Activated effector memory CD4-positive, alpha-beta T cell treated with Interleukin-2 at 50 U/mL for 16 hours (primary cell): Measurements from ENCODE around the gene TMEM178B.
"Not testable (repeated sequence)": the region's sequence is repeated elsewhere in the genome, so short reads cannot be mapped to it uniquely, and the experiment has no call there.

Experiments used
- DNase-seq: peaks from one replicate; pipeline ENCODE4 v3.0.0-alpha.2; 2020

Gene TMEM178B

GRCh38 chr7:141185369-141185967 is 111.6 kb downstream of the TMEM178B start:
- no peak for DNase-seq

DNA sequence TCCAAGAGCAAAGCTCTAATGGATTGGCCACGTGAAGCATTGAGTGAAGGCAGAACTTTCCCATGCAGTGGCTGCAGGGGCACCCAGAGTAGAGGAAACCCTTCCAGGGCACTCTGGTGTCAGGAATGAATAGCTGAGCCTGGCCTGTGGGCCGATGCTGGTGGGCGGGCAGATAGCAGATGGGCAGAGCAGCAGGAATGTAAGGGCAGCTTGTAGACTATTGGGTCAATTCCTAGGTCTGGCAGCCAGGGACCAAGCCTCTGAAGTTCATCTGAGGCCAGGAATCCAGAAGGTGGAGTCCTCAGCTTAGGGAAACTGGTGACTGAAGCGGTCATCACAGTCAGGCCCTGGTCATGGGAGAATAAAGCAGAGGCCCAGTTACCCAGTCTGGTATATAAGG is 115.4 kb downstream of the TMEM178B start:
- DNase-seq: no peak

DNA sequence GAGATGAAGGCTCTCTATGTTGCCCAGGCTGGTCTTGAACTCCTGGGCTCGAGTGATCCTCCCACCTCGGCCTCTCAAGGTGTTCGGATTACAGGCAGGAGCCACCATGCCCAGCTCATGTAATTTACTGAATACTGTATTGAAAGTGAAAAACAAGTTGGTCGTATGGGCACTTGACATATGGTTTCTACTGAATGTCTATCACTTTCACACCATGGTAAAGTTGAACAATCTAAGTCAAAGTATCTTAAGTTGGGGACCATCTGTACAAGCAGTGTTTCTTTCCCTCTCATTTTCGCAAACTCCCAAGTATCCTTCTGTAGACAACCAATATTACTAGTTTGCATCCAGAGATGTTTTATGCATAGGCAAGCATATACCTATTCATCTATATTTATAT is 116.6 kb downstream of the TMEM178B start:
- DNase-seq: no peak

GRCh38 chr7:141191277-141191676 is 117.4 kb downstream of the TMEM178B start:
- DNase-seq: no peak

DNA sequence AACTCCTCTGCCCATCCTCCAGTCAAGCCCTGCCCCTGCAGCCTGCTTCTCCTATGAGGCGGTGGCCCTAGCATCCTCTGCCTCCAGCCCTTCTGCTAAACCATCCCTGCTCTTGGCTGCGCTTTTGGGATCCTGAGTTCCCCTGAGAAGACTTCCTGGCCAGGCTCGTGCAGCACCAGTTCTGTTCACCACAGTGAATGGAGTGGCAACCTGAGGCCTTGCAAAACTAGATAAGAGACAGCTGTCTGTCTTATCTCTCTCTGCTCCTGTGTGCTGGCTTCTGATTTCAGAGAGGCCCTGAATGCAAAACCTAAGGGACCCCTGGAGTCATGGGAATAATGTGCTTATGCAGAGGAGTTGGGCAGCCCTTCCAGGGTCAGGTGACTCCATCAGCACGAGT is 119.2 kb downstream of the TMEM178B start:
- DNase-seq: no peak

DNA sequence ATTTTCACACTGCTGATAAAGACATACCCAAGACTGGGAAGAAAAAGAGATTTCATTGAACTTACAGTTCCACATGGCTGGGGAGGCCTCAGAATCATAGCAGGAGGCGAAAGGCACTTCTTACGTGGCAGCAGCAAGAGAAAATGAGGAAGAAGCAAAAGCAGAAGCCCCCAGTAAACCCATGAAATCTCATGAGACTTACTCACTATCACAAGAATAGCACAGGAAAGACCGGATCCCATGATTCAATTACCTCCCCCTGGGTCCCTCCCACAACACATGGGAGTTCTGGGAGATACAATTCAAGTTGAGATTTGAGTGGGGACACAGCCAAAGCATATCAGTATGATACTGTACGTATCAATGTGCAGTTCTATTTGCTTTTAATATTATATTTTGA is 121.9 kb downstream of the TMEM178B start:
- not testable (repeated sequence) for DNase-seq

- DNase-seq: no peak
Measured at GRCh38 chr7:141198194-141198958, 124.5 kb downstream of the TMEM178B start.

GRCh38 chr7:141200191-141201108 is 126.6 kb downstream of the TMEM178B start:
- no peak for DNase-seq

- no peak for DNase-seq
Measured at GRCh38 chr7:141201145-141201885, 127.5 kb downstream of the TMEM178B start.

DNA sequence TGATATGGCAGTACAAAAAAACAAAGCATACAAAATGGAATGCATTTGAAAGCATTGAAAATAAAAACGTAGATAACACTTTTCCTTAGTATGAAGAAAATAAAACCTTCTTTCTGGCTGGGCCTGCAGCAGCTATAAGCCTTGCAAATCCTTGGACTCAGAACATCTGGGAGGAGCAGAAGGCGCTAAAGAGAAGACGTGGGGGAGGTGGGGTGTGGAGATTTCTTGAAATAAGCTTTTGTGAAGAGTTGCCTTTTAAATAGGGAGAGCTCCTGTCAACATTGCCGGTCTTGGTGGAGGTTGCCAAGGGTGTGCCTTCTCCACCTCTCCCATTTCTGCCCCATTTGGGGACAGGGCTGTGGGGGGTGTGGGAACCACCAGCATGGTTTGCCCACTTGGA is 128.7 kb downstream of the TMEM178B start:
- DNase-seq: no peak

DNA sequence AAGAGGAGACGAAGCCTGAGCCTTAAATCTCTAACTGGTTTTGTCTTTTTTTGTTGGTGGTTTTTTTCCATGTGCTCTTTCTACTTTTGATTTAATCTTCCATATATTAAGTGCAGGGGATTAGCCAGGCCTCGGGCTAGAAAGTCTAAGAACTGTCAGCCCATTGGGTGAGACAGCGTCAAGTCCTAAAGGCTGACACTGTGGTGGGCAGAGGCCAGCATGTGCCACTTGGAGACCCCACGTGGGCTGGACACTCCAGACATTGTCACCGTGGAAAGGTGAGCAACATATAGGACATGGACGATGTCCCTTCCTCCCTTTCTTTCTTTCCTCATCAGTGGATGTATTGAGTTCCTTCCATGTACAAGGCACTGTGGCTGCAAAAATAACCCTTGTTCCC is 129.3 kb downstream of the TMEM178B start:
- DNase-seq: no peak

DNA sequence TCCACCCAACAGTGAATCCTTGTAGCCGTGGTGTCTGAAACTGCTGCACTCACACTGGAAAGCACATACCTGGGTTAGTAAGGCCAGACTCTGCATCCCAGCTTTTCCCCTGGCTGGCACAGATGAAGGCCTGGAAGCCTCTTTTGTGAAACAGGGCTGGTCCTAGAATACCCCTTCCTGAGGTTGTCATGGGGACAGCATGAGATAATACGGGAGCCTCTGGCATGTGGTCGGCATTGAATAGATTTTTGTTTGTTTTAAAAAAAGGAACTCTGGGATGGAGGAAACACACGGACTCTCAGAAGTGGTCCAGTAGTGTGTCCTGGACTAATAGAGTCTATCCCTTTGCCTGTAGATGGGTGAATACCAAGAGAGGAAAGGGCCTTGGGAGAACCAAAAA is 129.7 kb downstream of the TMEM178B start:
- DNase-seq: no peak

- no peak for DNase-seq
Measured at GRCh38 chr7:141207661-141208060, 133.8 kb downstream of the TMEM178B start.

DNA sequence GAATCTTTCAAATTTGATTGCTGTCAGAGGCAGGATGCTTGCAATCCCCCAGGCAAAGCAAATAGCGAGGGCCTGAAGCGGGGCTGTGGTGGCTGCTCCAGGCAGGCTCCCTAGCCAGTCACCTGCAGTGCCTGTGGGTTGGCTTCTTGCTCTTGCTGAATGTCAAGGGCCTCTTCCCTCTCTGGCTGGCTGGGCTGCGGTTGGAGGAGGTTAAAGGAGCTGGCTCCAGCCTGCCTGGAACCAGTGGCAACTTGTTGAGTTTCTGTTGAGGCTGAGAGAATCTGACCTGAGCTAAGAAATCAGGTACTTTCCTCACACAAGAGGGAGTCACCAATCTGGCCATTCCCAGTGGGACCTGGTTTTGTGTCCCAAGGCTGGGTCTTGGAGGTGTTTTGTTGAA is 134.7 kb downstream of the TMEM178B start:
- DNase-seq: no peak

- DNase-seq: no peak
Measured at GRCh38 chr7:141209454-141209853, 135.6 kb downstream of the TMEM178B start.

DNA sequence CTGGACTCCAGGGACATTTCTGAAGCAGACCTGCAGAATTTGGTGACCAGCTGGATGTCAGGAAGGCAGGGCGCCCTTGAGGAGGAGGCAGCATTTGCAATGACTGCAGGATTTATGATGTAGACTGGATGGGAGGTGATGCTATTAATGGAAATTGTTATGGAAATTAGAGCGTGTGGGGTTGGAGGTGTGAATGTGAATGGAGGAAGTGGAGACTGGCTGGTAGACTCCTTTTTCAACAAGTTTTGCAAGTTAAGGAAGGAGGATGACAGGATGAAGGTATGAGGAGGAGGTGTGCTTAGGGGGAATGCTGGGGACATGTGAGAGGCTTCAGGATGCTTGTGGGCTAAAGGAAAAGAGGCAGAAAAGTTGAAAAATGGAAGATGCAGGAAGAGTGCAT is 137.0 kb downstream of the TMEM178B start:
- DNase-seq: no peak

DNA sequence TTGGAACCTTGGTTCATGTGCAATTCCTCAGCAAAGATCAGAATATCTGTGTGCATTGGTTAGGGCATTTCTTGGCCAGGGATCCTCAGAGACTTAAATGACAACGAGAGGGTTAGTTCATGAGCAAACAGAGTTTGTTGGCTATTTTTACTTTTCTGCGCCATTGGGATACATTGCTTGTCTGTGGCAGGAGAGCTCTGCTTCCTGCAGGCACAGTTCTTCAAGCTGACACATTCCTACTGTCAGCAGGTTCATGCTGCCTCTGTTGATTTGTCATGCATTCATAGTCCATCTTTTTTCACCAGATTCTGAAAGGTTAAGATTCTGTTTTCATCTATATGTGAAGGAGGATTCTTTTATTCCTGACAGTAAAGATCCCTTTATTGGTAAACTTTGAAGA is 139.4 kb downstream of the TMEM178B start:
- no peak for DNase-seq

- no peak for DNase-seq
Measured at GRCh38 chr7:141217938-141218337, 144.1 kb downstream of the TMEM178B start.

- DNase-seq: no peak
Measured at GRCh38 chr7:141218941-141219340, 145.1 kb downstream of the TMEM178B start.

- no peak for DNase-seq
Measured at GRCh38 chr7:141220263-141220880, 146.5 kb downstream of the TMEM178B start.

GRCh38 chr7:141221007-141221612 is 147.2 kb downstream of the TMEM178B start:
- DNase-seq: no peak
